Neuronal stem cell (in vitro differentiated cells): ENCODE data around the gene TMEM132C.

Experiments
- DNase-seq: peaks from one replicate; pipeline ENCODE4 v3.0.0-alpha.2; 2013; ENCODE audit warnings: low spot score
- H2AFZ ChIP-seq: one replicate; pipeline ENCODE4 v1.6.1; 2013; ENCODE audit warnings: mild to moderate bottlenecking, low read length, inconsistent platforms
- H2AK5ac ChIP-seq: 2 replicates; pipeline ENCODE4 v1.6.1; 2013; ENCODE audit warnings: low read depth, mild to moderate bottlenecking, inconsistent platforms, low read length, moderate library complexity, mixed read lengths
- H2BK120ac ChIP-seq: 2 replicates; pipeline ENCODE4 v1.6.1; 2013; ENCODE audit warnings: low read depth, mild to moderate bottlenecking, inconsistent platforms, low read length, moderate library complexity, mixed read lengths
- H2BK12ac ChIP-seq: one replicate; pipeline ENCODE4 v1.6.1; 2013; ENCODE audit warnings: low read length, inconsistent platforms
- H2BK15ac ChIP-seq: 2 replicates; pipeline ENCODE4 v1.6.1; 2013; ENCODE audit warnings: mild to moderate bottlenecking, low read length, inconsistent platforms, mixed read lengths
- H2BK5ac ChIP-seq: one replicate; pipeline ENCODE4 v1.6.1; 2013; ENCODE audit warnings: inconsistent platforms, mild to moderate bottlenecking, low read length, moderate library complexity
- H3K14ac ChIP-seq: one replicate; pipeline ENCODE4 v1.6.1; 2013; ENCODE audit warnings: low read length, inconsistent platforms
- H3K18ac ChIP-seq: 2 replicates; pipeline ENCODE4 v1.6.1; 2013; ENCODE audit warnings: low read length, inconsistent platforms
- H3K23ac ChIP-seq: 2 replicates; pipeline ENCODE4 v1.6.1; 2013; ENCODE audit warnings: low read depth, mild to moderate bottlenecking, mixed read lengths, low read length, inconsistent platforms; ENCODE audit not compliant: poor library complexity
- H3K27ac ChIP-seq: replicated peaks from 3 replicates; pipeline ENCODE4 v1.5.1; 2013; ENCODE audit warnings: low read length, inconsistent platforms
- H3K27me3 ChIP-seq, 3 experiments: 2 replicates each; pipeline ENCODE4 v1.6.1; 2013; ENCODE audit warnings: low read length in 3 of 3, mild to moderate bottlenecking in 2 of 3, inconsistent platforms in 1 of 3, low read depth in 1 of 3, mixed read lengths in 1 of 3, moderate library complexity in 1 of 3; ENCODE audit not compliant: control insufficient read depth in 3 of 3, insufficient read depth in 3 of 3
- H3K36me3 ChIP-seq, 2 donors: replicated peaks in 1 of 2; 2 replicates each; pipeline ENCODE4 v1.6.1; 2013; ENCODE audit warnings: low read length in 2 of 2; ENCODE audit not compliant: control insufficient read depth in 2 of 2, insufficient read depth in 2 of 2
- H3K4ac ChIP-seq: 2 replicates; pipeline ENCODE4 v1.6.1; 2013; ENCODE audit warnings: inconsistent platforms, mild to moderate bottlenecking, low read length, moderate library complexity
- H3K4me1 ChIP-seq, 2 donors: 1 replicate in 1 of 2; 2 replicates in 1 of 2; pipeline ENCODE4 v1.6.1; 2013; ENCODE audit warnings: low read length in 2 of 2, low read depth in 1 of 2; ENCODE audit not compliant: control insufficient read depth in 2 of 2, insufficient read depth in 1 of 2
- H3K4me2 ChIP-seq: one replicate; pipeline ENCODE4 v1.6.1; 2013; ENCODE audit warnings: mild to moderate bottlenecking, low read length, inconsistent platforms; ENCODE audit not compliant: insufficient read depth, poor library complexity, severe bottlenecking
- H3K4me3 ChIP-seq, 2 donors: 2 replicates each; pipeline ENCODE4 v1.5.1; 2013; ENCODE audit warnings: low read length in 2 of 2, mild to moderate bottlenecking in 2 of 2, inconsistent platforms in 1 of 2, moderate library complexity in 1 of 2
- H3K79me1 ChIP-seq: one replicate; pipeline ENCODE4 v1.6.1; 2013; ENCODE audit warnings: low read depth, mild to moderate bottlenecking, inconsistent platforms, low read length, moderate library complexity
- H3K9ac ChIP-seq: one replicate; pipeline ENCODE4 v1.6.1; 2013; ENCODE audit warnings: mild to moderate bottlenecking, low read depth, low read length, inconsistent platforms; ENCODE audit not compliant: poor library complexity
- H3K9me3 ChIP-seq, 2 donors: replicated peaks in 1 of 2; 2 replicates each; pipeline versions ENCODE3 to v1.6.1; 2013; ENCODE audit warnings: low read length in 2 of 2, mild to moderate bottlenecking in 2 of 2, inconsistent platforms in 1 of 2, low read depth in 1 of 2, mixed read lengths in 1 of 2, moderate library complexity in 1 of 2; ENCODE audit not compliant: control insufficient read depth in 2 of 2, insufficient read depth in 1 of 2
- H4K8ac ChIP-seq: one replicate; pipeline ENCODE4 v1.6.1; 2013; ENCODE audit warnings: low read depth, mild to moderate bottlenecking, inconsistent platforms, low read length, moderate library complexity
- H4K91ac ChIP-seq: one replicate; pipeline ENCODE4 v1.6.1; 2013; ENCODE audit warnings: low read length, low read depth, mild to moderate bottlenecking, inconsistent platforms; ENCODE audit not compliant: poor library complexity
- WGBS, 2 donors: extraction: QIAGEN DNeasy Blood & Tissue Kit; methylation state at CpG; one replicate each; pipeline ENCODE4 v1.1.7; 2013; ENCODE audit warnings: missing lambda C conversion rate in 2 of 2, mixed read lengths in 1 of 2; ENCODE audit not compliant: insufficient read length in 2 of 2, insufficient replicate concordance in 1 of 2; ENCODE audit errors: extremely low coverage in 2 of 2; 5-methylcytosine and 5-hydroxymethylcytosine counted together

Gene TMEM132C

GRCh38 chr12:128698301-128698972 is 431.5 kb downstream of the TMEM132C start:
- Histone ChIP-seq H3K4me3 (no peak overlapping the region), H2BK120ac (no peak overlapping the region), H3K27ac (no peak overlapping the region), H3K79me1 (no peaks in the 10 kb centered on the region), H3K4me1 (peaks cover 0 to 4% of the 10 kb centered on the region in 2 donors), H3K9ac (no peak overlapping the region), H3K23ac (no peak overlapping the region), H2BK15ac (no peak overlapping the region), H3K4ac (no peak overlapping the region), H3K14ac (no peak overlapping the region), H2AK5ac (no peak overlapping the region), H3K9me3 (peaks cover 0 to 13% of the 10 kb centered on the region in 2 donors), H3K4me2 (no peak overlapping the region), H3K18ac (no peak overlapping the region), H3K36me3 (peaks cover 0 to 56% of the 10 kb centered on the region in 2 donors), H4K91ac (no peak overlapping the region), H2AFZ (no peak overlapping the region), H2BK5ac (no peak overlapping the region), H3K27me3 (no peaks in the 10 kb centered on the region), H4K8ac (no peak overlapping the region), H2BK12ac (no peak overlapping the region)
- WGBS, 2 donors: no CpG with 5 or more reads among the region's 12 CpGs
- no peak for DNase-seq

- Histone ChIP-seq H3K18ac (no peak overlapping the region), H3K23ac (no peak overlapping the region), H3K9me3 (peaks cover 0 to 13% of the 10 kb centered on the region in 2 donors), H3K9ac (no peak overlapping the region), H2AK5ac (no peak overlapping the region), H2BK15ac (no peak overlapping the region), H3K4ac (no peak overlapping the region), H3K79me1 (no peaks in the 10 kb centered on the region), H2AFZ (no peak overlapping the region), H4K8ac (no peak overlapping the region), H2BK120ac (no peak overlapping the region), H4K91ac (no peak overlapping the region), H3K4me2 (no peak overlapping the region), H3K36me3 (peaks cover 0 to 62% of the 10 kb centered on the region in 2 donors), H2BK5ac (no peak overlapping the region), H3K4me1 (peaks cover 0 to 4% of the 10 kb centered on the region in 2 donors), H2BK12ac (no peak overlapping the region), H3K4me3 (no peak overlapping the region), H3K27ac (no peak overlapping the region), H3K27me3 (no peaks in the 10 kb centered on the region), H3K14ac (no peak overlapping the region)
- DNase-seq: no peak
- no CpG with 5 or more reads among the region's 4 CpGs for WGBS, 2 donors
Observed at GRCh38 chr12:128699106-128699505, 432.1 kb downstream of the TMEM132C start.

- H3K4me2 ChIP-seq: no peak overlapping the region
- H2BK5ac ChIP-seq: no peak overlapping the region
- H3K9me3 ChIP-seq: peaks cover 0 to 8% of the 10 kb centered on the region in 2 donors
- H3K79me1 ChIP-seq: no peaks in the 10 kb centered on the region
- no peak overlapping the region for H3K4me3 ChIP-seq
- H2BK120ac ChIP-seq: no peak overlapping the region
- no peak overlapping the region for H2AK5ac ChIP-seq
- peaks cover 0 to 62% of the 10 kb centered on the region in 2 donors for H3K36me3 ChIP-seq
- no peaks in the 10 kb centered on the region for H3K27me3 ChIP-seq
- WGBS, 2 donors: no CpG with 5 or more reads among the region's 5 CpGs
- no peak overlapping the region for H3K14ac ChIP-seq
- H2AFZ ChIP-seq: no peak overlapping the region
- DNase-seq: no peak
- H4K8ac ChIP-seq: no peak overlapping the region
- no peak overlapping the region for H3K23ac ChIP-seq
- H3K27ac ChIP-seq: no peak overlapping the region
- H4K91ac ChIP-seq: no peak overlapping the region
- H2BK15ac ChIP-seq: no peak overlapping the region
- peaks cover 0 to 5% of the 10 kb centered on the region in 2 donors for H3K4me1 ChIP-seq
- H3K18ac ChIP-seq: no peak overlapping the region
- H3K4ac ChIP-seq: no peak overlapping the region
- H3K9ac ChIP-seq: no peak overlapping the region
- no peak overlapping the region for H2BK12ac ChIP-seq
Observed at GRCh38 chr12:128702371-128702770, 435.4 kb downstream of the TMEM132C start.

- no peak overlapping the region for H3K4me2 ChIP-seq
- no peak overlapping the region for H2AFZ ChIP-seq
- H2BK120ac ChIP-seq: no peak overlapping the region
- no peaks in the 10 kb centered on the region for H3K79me1 ChIP-seq
- no peak overlapping the region for H3K23ac ChIP-seq
- no peak overlapping the region for H2AK5ac ChIP-seq
- H3K27me3 ChIP-seq: peaks cover 0 to 3% (median 0%) of the 10 kb centered on the region in 3 experiments
- WGBS, 2 donors: no CpG with 5 or more reads among the region's 26 CpGs
- no peak for DNase-seq
- H3K9ac ChIP-seq: no peak overlapping the region
- H2BK12ac ChIP-seq: no peak overlapping the region
- H3K14ac ChIP-seq: no peak overlapping the region
- H3K9me3 ChIP-seq: no peaks in the 10 kb centered on the region
- no peak overlapping the region for H4K91ac ChIP-seq
- no peak overlapping the region for H2BK15ac ChIP-seq
- H3K4ac ChIP-seq: no peak overlapping the region
- H3K27ac ChIP-seq: no peak overlapping the region
- H3K18ac ChIP-seq: peak overlapping the region; percentile 30
- no peak overlapping the region for H3K4me3 ChIP-seq
- peaks cover 0 to 5% of the 10 kb centered on the region in 2 donors for H3K4me1 ChIP-seq
- H3K36me3 ChIP-seq: peaks cover 2 to 38% of the 10 kb centered on the region in 2 donors
- no peak overlapping the region for H4K8ac ChIP-seq
- H2BK5ac ChIP-seq: no peak overlapping the region
Observed at GRCh38 chr12:128705140-128705539, 438.2 kb downstream of the TMEM132C start.
